NCI-H2196 (cell line): ENCODE data around the gene AUNIP.

ENCODE experiments used
- DNase-seq: peaks from one replicate; lab custom pipeline; 2025; ENCODE audit not compliant: unreplicated experiment; lab: John Stamatoyannopoulos, UW

Gene AUNIP, protein sequence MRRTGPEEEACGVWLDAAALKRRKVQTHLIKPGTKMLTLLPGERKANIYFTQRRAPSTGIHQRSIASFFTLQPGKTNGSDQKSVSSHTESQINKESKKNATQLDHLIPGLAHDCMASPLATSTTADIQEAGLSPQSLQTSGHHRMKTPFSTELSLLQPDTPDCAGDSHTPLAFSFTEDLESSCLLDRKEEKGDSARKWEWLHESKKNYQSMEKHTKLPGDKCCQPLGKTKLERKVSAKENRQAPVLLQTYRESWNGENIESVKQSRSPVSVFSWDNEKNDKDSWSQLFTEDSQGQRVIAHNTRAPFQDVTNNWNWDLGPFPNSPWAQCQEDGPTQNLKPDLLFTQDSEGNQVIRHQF

DNA sequence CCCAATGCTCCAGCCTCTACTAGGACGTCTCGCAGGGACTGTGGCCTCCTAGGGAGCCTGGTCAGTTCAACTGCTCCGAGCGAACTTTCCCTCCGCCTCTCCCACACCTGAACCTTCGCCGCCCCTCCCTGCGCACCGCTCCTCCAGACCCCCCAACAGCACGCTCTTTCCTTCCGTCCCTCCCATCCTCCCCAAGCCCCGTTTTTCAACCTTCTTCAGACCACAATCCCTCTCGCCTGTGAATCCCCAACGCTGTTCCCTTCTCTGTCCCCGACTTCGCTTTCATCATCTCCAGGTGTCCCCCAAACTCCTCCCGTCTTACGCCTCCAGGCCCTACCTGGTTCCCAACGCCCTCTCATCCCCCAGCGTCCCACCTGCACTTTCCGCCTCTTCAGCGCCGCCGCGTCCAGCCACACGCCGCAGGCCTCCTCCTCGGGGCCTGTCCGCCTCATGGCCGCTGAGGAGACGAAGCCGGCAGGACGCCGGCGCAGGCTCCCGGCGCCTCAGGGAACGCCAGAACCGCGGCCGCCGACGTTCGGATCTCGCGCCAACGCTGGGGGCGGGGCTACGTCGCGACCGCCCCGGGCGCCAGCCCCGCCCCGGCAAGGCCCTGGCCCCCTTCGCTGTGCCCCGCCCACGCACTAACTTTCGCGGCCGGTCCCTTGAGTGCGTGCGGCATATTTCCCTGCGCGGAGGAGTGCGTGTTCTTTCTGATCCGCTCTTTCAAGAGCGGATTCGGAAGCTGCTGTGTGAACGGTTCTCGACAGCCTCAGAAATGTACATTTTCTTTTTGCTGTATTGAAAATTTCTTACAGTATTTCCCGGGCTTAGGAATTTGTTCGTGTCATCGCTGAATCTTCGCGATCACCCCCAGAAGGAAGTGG, at the start of gene AUNIP:
Gene AUNIP (minus strand): TSS at position 552 of the 884 bp plus-strand sequence. CDS start 100 bp downstream, at position 452.
- peak; percentile 87 for DNase-seq

DNA sequence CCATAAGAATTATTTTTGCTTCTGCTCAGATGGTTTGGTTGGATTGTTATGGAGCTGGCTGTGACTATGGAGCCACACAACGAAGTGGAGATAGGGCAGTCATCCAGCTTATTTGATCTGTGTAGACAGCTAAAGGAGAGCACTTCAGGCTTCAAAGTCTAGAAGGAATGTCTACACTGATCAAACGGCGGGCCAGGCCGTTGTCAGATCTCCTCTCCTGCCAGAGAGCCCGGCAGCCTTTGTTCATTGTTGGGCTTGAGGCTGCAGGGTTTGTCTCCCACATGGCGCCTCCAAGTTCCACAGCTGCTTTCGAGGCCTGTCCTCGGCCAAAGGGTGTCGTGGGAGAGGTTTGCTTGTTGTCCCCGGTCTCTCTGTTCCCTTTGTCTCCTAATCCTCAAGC, 49.8 kb upstream of the AUNIP start:
- no peak for DNase-seq

DNA sequence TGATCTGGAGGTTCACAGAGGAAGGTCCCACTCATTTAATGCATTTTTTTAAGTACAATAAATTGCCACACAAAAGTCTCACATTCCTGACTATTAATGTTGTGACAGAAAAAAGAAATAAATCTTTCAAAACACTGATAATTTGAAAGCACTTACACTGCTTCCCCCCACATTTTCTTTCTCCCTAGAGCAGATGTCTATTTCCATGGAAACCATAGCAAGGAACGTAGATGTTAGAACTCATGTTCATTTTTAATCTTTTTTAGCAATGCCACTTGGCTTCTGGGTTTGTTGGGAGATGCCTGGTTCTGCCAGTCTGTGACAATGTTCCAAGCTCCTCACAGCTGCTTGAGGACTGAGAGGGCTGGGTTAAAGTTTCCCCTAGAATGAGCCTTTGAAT, 48.9 kb upstream of the AUNIP start:
- DNase-seq = no peak

DNA sequence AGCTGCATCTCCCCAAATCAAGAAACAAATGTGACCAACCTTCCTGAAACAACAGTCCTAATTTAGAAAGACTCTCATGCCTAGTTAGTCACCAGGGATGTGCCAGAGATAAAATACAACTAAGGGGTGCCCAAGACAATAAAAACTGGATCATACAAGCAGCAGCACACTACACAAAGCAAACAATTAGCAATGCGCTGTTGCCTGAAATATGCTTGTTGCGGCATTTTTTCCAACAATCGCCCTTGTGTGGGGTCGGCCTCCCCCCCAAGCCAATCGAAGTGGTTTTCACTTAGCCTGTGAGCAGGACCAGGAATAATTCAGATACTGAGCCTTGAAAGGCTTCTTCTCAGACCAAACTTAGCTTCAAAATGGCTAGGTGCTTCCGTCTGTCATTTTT, 48.3 kb upstream of the AUNIP start:
- DNase-seq = no peak

DNA sequence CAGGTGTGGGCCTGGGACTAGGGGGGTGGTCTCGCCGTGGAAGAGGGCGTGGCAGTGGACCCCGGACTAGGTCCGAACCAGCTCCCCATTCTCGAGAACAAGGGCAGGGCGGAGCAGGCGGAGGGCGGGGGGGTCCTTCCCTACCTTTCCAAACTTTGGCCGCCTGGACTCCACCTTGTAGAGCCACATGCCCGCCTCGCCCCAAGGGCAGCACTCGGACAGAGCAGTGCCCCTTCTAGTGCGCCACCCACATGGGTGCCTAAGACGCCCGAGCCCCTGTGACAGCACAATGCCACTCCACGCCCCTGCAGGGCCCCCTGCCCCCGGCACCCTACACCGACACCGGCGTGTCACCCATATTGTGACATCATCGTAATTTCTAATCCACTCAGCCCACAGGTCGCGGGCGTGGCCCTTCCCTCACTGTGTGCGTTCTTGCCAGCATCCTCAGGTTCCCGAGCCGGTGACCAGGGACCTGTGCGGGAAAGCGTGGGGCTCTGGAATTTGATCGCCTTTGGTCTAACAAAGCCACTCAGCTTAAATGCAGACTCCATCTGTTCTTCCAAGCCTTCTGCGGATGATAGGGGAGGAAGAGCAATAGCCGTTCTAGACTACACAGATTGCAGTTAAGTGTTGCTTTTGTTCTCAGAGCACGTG, 47.5 kb upstream of the AUNIP start:
- DNase-seq = peak; percentile 52

DNA sequence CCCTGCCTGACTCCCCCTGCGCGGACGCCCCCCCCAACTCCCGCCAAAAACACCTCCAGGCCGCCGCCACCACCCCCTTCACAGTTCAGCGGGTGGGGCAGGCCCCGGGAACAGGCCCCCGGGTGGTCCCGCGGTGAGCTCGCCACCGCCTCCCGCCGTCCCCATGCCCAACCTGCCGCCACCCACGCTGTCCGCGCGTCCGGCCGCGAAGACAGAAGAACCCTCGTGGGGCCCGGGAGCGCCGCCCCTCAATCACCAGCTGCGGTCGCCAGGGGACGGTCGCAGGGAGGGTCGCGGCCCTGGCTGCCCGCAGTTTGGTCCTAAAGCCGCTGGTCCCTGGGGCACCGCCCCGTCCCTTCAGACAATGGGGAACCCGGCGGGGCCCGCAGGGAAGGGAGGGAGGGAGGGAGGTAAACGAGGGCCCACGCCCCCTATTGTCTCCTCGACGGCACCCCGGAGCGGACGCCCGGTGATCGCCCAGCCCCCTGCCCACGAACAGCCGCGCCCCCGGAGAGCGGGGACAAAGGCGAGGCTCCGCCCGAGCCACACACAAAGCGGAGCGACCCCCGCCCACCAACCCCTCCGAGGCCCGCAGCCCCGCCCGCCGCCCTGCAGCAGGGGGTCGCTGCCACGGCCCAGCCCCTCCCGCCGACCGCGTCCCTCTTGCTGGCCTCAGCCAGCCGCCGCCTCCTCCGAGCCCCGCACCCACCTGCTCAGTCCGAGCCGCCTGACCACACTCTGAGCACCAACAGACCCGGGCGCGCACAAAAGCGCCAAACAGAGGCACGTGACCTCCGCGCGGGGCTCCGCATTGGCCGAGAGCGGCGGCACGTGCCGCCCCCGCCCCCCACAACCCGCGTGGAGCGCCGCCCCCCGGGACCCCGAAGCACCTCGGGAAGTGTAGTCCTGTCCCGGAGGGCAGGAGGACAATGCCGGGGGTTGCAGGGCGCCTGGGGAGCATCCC, 46.7 kb upstream of the AUNIP start, which contains the start of gene STMN1:
Gene STMN1 (minus strand): TSS at position 740 of the 964 bp plus-strand sequence. CDS start 1,743 bp downstream, outside the sequence.
- peak; percentile 97 for DNase-seq

DNA sequence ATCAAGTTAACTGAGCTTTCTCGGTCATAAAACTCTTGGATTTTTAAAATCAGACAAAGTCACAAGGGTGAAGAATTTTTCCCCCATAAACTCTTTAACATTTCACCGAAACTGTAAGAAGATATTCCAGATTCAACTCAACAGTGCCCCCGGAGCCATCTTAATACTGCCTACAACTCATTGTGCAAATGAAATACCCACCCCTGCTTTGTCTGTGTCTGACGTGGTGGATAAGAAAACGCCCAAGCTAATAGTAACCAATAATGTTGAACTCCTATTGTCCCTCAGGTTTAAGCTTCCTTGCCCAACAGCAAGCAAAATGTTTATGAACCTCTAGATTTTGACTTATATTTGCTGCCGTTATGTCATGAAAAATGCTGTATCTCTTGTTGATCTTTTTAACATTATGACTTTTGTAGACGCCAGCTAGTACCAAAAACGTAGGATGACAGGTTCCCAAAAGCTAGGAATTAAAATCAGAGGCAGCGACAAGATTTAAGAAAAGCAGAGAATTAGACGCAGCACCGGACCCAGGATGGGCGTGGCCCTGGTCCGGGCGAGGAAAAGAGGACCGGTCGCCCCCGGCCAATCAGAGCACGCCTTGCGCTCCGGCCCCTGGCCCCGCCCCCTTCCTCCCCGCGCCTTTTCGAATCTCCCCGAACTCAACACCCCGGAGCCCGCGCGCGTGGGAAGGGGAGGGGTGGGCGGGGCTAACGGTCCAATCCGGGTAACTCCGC, 45.9 kb upstream of the AUNIP start:
- peak; percentile 95 for DNase-seq

DNA sequence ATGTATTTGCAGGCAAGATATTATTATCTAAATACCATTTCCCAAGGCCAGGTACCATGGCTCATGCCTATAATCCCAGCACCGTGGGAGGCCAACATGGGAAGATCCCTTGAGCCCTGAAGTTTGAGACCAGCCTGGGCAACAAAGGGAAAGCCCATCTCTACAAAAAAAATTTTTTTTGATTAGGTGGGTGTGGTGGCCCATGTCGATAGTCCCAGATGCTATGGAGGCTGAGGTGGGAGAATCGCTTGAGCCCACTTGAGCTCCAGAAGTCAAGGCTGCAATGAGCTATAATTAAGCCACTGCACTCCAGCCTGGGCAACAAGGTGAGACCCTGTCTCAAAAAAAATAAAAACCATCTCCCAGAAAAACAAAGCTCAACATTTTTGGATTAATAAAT, 44.7 kb upstream of the AUNIP start:
- DNase-seq = no peak

DNA sequence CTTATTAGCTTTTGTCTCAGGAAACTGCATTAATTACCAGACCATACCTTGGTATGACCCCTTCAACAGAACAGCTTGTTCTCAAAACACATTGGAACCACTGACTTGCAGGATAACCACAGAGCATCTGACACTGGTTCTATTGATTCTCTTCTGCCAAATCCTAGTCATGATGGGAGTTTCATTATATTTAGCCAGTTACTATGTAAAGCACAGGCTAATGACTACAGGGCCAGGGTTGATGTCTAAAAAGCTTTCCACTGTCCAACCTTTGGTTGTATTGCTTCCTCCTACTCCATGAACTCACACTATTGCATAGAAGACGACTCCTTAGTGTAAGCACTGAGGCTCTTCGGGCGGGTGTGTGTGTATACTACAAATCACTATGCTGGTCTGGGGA, 43.2 kb upstream of the AUNIP start:
- DNase-seq = no peak

DNA sequence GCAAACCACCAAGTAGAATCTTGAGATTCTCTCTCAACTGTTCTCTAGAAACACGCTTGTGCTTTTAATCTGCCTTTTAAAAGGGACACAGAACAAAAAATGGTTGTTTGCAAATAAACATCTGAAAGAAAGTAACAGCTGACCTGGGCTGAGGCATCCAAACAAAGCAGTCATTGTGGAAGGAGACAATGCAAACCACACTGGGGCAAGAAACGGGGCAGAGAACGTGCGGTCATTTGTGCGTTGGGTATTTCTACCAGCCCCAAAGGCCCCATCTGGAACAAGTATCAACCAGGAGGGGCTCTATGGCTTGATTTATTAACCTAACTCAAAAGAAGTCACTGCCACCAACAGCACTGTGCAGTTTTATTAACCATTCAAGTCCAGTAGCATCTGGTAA, 41.0 kb upstream of the AUNIP start:
- no peak for DNase-seq

DNA sequence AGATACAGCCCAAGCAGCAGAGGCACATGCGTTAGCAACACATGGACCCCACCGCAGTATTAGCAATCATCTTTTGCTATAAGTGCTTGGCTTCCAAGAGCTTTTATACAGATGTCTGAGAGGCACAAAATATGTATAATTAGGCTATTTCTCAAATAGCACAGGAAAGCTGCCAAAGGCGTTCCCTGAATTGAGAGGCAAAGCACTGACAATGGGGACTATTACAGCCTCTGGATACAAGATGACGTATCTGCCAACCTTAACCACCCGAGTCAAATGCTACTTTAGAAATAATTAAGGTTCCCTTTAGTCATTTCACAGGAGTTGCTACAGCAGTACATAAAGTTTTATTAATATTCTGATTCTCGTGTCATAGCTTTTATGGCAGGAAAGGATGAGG, 40.5 kb upstream of the AUNIP start:
- DNase-seq = no peak

DNA sequence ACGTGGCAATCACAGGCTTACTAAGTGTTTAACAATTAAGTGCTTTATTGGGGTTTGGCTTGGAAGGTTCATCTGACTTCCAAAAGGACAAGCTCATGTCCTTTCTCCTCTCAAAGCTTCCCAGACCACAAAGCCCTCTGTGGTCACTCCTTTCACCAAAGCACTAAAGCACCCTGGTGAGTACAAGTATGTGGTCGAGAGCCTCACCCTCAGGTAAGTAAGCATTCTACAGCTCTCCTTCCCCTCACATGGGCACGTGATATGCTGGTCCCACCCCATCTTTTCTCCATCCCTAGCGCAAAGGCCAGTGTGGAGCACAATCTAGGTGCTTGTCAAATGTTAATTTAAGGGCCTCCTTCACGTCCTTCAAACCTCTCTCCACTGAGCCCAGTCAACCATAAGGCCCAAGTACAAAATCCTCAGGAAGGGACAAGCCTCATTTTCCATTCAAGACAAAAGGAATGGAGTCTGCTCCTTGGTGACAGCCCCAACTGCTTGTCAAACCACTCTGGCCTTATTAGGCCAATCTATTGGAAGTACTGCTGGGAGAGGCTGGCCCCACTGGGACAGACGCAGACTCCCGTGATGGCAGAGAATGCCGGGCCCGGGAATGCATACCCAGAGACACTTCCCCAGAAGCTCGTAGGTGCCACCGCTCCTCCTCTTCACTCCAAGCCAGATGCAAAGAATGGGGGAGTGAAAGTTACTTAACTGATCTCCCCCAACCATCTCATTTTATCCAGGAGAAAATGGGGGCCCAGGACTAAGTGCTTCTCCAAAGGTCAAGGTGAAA, 39.2 kb upstream of the AUNIP start:
- no peak for DNase-seq

DNA sequence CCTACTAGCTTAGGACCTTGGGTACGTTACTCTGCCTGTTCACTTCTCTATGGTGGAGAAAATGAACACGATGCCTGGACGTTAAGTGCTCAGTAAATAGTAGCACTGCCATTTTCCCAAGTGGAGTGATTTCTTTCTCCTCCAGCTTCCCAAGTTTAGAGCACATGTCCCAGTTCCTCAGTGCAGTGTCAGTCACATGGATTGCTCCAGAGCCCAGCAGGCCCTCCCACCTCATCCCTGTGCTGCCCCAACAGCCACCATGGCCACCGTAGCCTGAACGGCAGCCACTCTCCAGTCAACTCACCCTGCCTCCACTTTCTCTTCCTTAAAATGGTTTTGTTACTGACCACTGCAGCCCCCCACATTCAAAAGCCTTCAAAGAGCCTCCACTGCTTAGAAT, 38.5 kb upstream of the AUNIP start:
- DNase-seq = no peak

DNA sequence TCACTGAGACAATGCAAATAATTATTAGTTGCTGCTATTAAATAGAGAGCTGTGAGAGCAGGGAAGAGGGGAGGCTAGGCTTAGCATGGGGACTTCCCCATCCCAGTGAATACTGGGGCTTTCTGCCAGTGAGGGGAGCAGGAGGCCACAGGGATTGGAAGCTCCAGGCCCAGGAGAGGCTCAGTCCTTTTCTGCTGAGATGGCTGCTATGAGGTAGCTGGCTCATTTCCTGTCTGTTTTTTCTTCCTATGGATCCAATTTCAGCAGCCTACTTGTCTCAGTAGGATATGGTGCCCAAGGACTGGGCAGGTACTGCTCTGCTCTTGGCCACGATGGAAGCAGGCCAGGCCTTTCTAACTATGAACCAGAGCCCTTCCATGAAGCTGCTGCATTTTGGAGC, 37.0 kb upstream of the AUNIP start:
- DNase-seq = peak; percentile 43

DNA sequence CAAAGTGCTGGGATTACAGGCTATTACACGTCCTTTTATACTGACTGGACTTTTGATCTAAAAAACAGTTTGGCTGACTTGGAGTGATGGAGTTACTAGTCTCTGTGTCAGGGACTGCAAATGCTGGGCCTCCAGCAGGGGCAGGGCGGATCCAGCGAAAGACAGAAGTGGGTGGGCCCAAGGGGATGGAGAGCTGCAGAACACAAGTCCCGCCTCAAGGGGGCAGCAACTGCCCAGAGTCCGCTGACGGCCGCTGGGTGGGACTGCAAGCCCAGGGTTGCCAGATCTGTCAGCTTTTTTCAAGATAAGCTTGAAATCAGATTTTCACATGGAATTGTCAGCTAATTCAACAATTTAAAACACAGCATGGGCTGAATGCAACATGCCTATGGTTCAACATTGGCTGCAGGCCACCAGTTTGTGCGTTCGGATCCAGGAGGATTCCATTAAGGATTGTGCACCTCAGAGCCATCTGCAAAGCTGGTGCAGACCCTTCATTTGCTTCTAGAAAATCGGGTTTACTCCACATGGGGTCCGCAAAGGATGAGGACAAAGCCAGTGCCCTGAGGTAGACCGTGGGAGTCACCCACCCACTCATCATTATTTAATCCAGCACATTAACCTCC, 36.2 kb upstream of the AUNIP start:
- DNase-seq = peak; percentile 87

DNA sequence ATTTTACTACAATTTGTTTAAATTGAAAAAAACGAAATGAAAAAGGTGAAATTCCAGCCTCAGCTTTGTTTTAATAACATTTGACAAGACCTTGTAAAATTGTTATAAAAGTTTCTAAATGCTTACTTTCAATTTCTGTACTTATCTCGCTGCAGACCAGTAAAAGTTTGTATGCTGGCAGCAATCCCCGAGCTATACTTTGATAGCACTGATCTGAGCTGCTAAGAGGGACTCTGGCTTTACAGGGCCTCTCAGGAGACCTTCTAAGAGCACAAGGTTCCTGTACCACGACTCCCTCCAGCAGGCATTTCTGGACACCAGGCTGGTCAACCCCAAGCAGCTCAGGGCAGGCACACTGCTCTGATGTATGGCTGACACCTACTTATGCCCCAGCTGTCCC, 33.9 kb upstream of the AUNIP start:
- no peak for DNase-seq

DNA sequence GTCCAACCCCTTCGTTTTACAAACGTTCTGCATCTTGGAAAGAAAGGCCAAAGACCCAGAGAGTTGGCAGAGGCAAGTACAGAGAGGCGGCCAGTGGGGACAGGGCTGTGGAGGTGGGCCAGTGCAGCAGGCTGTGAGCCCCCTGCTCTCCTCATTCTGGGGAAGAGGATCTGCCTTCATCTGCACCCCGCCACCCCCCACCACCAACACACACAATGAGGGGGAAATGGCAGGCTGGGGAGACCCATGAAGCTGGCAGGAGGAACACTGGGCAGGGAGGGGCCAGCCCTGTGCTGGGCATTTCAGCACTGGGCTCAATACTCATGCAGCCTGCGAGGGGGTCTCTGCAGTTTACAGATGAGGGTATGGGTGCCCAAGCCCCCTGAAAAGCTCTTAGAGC, 32.3 kb upstream of the AUNIP start:
- no peak for DNase-seq

DNA sequence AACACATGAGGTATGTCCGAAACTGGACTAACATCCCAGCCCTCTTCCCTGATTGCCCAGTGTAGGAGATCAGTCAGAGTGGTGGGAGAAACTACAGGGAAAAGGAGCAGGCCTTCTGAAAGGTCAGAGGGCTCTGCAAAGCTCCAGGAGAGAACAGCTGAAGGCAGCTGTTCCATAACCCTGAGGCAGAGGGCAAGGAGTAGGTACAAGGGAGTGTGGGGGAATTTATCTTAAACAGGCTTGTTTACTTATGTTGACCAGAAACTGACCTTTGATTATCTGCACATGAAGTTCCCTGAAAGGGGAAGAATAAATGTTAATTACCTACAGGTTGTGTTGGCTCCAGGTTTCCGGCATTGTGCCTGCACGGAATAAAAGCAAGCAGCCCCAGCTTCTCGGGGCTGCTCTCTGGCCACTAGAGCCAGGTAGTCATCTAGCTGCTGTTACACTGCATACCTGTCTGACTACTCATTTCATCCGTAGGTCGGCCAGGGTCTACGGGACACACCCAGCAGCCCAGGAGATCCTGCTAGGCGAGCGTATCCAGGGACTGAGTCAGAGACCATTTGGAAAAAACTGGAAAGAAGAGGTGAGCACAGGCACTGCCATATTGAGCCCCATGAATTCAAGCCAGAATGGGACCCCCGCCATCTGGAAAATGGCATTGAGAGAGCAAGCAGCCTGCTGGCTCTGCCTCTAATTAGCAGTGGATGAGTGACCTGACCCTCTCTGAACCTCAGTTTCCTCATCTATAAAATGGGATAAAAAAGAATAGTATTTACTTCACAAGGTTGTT, 31.2 kb upstream of the AUNIP start:
- DNase-seq = peak; percentile 39
